HEK293 (cell line): Measurements from ENCODE around the gene ZSCAN22.
A peak's percentile ranks its signal among the peaks of the same experiment; 100 is the strongest.

Experiments
- BCL11B ChIP-seq: fragments of 450-650 bp; formaldehyde crosslinking; IDR thresholded peaks from 2 replicates; pipeline ENCODE4 v1.5.1; 2016; ENCODE audit warnings: low read depth, missing biosample characterization, missing genetic modification characterization
- GFI1B ChIP-seq: fragments of 450-650 bp; formaldehyde crosslinking; IDR thresholded peaks from 2 replicates; pipeline ENCODE4 v1.5.1; 2016; ENCODE audit warnings: missing biosample characterization, missing genetic modification characterization
- GLIS2 ChIP-seq: fragments of 450-650 bp; formaldehyde crosslinking; IDR thresholded peaks from 2 replicates; pipeline ENCODE4 v1.5.1; 2016; ENCODE audit warnings: missing biosample characterization, missing genetic modification characterization
- KLF10 ChIP-seq: fragments of 450-650 bp; IDR thresholded peaks from 2 replicates; pipeline ENCODE4 v1.5.1; 2018; ENCODE audit warnings: missing biosample characterization, mild to moderate bottlenecking, missing genetic modification characterization
- KLF9 ChIP-seq: fragments of 450-650 bp; formaldehyde crosslinking; IDR thresholded peaks from 2 replicates; pipeline ENCODE4 v1.5.1; 2016; ENCODE audit warnings: missing biosample characterization, missing genetic modification characterization, low read depth
- MYNN ChIP-seq: fragments of 450-650 bp; formaldehyde crosslinking; IDR thresholded peaks from 2 replicates; pipeline ENCODE4 v1.5.1; 2016; ENCODE audit warnings: missing biosample characterization, missing genetic modification characterization, borderline replicate concordance
- PRDM2 ChIP-seq: fragments of 450-650 bp; formaldehyde crosslinking; IDR thresholded peaks from 2 replicates; pipeline ENCODE4 v1.5.1; 2016; ENCODE audit warnings: missing biosample characterization, missing genetic modification characterization, borderline replicate concordance
- RBAK ChIP-seq: fragments of 450-650 bp; formaldehyde crosslinking; IDR thresholded peaks from 2 replicates; pipeline ENCODE4 v1.5.1; 2016; ENCODE audit warnings: missing biosample characterization, missing genetic modification characterization
- REPIN1 ChIP-seq: fragments of 450-650 bp; formaldehyde crosslinking; IDR thresholded peaks from 2 replicates; pipeline ENCODE4 v1.5.1; 2017; ENCODE audit warnings: missing biosample characterization, missing genetic modification characterization, low read depth
- SP2 ChIP-seq: fragments of 450-650 bp; formaldehyde crosslinking; IDR thresholded peaks from 2 replicates; pipeline ENCODE4 v1.5.1; 2016; ENCODE audit warnings: missing biosample characterization, missing genetic modification characterization
- ZBTB17 ChIP-seq: fragments of 450-650 bp; formaldehyde crosslinking; IDR thresholded peaks from 2 replicates; pipeline ENCODE4 v1.5.1; 2016; ENCODE audit warnings: missing biosample characterization, missing genetic modification characterization
- ZEB2 ChIP-seq: fragments of 450-650 bp; formaldehyde crosslinking; IDR thresholded peaks from 2 replicates; pipeline ENCODE4 v1.5.1; 2016; ENCODE audit warnings: missing biosample characterization, missing genetic modification characterization
- ZNF114 ChIP-seq: fragments of 450-650 bp; formaldehyde crosslinking; IDR thresholded peaks from 2 replicates; pipeline ENCODE4 v1.5.0; 2017; ENCODE audit warnings: missing biosample characterization, missing genetic modification characterization
- ZNF140 ChIP-seq: fragments of 450-650 bp; formaldehyde crosslinking; IDR thresholded peaks from 2 replicates; pipeline ENCODE4 v1.5.1; 2016; ENCODE audit warnings: missing biosample characterization, missing genetic modification characterization
- ZNF16 ChIP-seq: fragments of 450-650 bp; formaldehyde crosslinking; IDR thresholded peaks from 2 replicates; pipeline ENCODE4 v1.5.1; 2016; ENCODE audit warnings: low read depth, missing biosample characterization, missing genetic modification characterization
- ZNF239 ChIP-seq: fragments of 450-650 bp; formaldehyde crosslinking; IDR thresholded peaks from 2 replicates; pipeline ENCODE4 v1.5.1; 2016; ENCODE audit warnings: missing biosample characterization, missing genetic modification characterization
- ZNF302 ChIP-seq: fragments of 450-650 bp; formaldehyde crosslinking; IDR thresholded peaks from 2 replicates; pipeline ENCODE4 v1.5.1; 2016; ENCODE audit warnings: missing biosample characterization, missing genetic modification characterization, low read depth
- ZNF341 ChIP-seq: fragments of 450-650 bp; formaldehyde crosslinking; IDR thresholded peaks from 2 replicates; pipeline ENCODE4; 2016; ENCODE audit warnings: low read depth, missing biosample characterization, missing genetic modification characterization
- ZNF362 ChIP-seq: fragments of 450-650 bp; formaldehyde crosslinking; IDR thresholded peaks from 2 replicates; pipeline ENCODE4 v1.5.1; 2016; ENCODE audit warnings: missing biosample characterization, missing genetic modification characterization
- ZNF404 ChIP-seq: fragments of 450-650 bp; formaldehyde crosslinking; IDR thresholded peaks from 2 replicates; pipeline ENCODE4 v1.5.1; 2017; ENCODE audit warnings: missing biosample characterization, missing genetic modification characterization
- ZNF423 ChIP-seq: fragments of 450-650 bp; formaldehyde crosslinking; IDR thresholded peaks from 2 replicates; pipeline ENCODE4 v1.5.1; 2016; ENCODE audit warnings: missing biosample characterization, missing genetic modification characterization
- ZNF558 ChIP-seq: fragments of 450-650 bp; formaldehyde crosslinking; IDR thresholded peaks from 2 replicates; pipeline ENCODE4 v1.5.1; 2016; ENCODE audit warnings: missing biosample characterization, missing genetic modification characterization
- ZNF571 ChIP-seq: fragments of 450-650 bp; formaldehyde crosslinking; IDR thresholded peaks from 2 replicates; pipeline ENCODE4 v1.5.0; 2017; ENCODE audit warnings: missing biosample characterization, missing genetic modification characterization
- ZNF596 ChIP-seq: fragments of 450-650 bp; IDR thresholded peaks from 2 replicates; pipeline ENCODE4 v1.5.0; 2018; ENCODE audit warnings: missing biosample characterization, mild to moderate bottlenecking, missing genetic modification characterization, moderate library complexity
- ZNF664 ChIP-seq: fragments of 450-650 bp; formaldehyde crosslinking; IDR thresholded peaks from 2 replicates; pipeline ENCODE4 v1.5.1; 2016; ENCODE audit warnings: missing biosample characterization, missing genetic modification characterization
- ZNF777 ChIP-seq: fragments of 450-650 bp; formaldehyde crosslinking; IDR thresholded peaks from 2 replicates; pipeline ENCODE4 v1.5.1; 2017; ENCODE audit warnings: missing biosample characterization, missing genetic modification characterization, borderline replicate concordance
- ZNF785 ChIP-seq: fragments of 450-650 bp; formaldehyde crosslinking; IDR thresholded peaks from 2 replicates; pipeline ENCODE4 v1.5.1; 2016; ENCODE audit warnings: missing biosample characterization, missing genetic modification characterization
- ZNF843 ChIP-seq: fragments of 450-650 bp; formaldehyde crosslinking; IDR thresholded peaks from 2 replicates; pipeline ENCODE4 v1.5.1; 2016; ENCODE audit warnings: missing biosample characterization, missing genetic modification characterization
- TF ChIP-seq, protein P1 (sequence below): fragments of 450-650 bp; formaldehyde crosslinking; IDR thresholded peaks from 2 replicates; pipeline ENCODE4 v1.5.1; 2017; ENCODE audit warnings: missing biosample characterization, missing genetic modification characterization
- TF ChIP-seq, protein P2 (sequence below): fragments of 450-650 bp; formaldehyde crosslinking; IDR thresholded peaks from 2 replicates; pipeline ENCODE4 v1.5.1; 2016; ENCODE audit warnings: missing biosample characterization, missing genetic modification characterization

The ZSCAN22 gene

DNA sequence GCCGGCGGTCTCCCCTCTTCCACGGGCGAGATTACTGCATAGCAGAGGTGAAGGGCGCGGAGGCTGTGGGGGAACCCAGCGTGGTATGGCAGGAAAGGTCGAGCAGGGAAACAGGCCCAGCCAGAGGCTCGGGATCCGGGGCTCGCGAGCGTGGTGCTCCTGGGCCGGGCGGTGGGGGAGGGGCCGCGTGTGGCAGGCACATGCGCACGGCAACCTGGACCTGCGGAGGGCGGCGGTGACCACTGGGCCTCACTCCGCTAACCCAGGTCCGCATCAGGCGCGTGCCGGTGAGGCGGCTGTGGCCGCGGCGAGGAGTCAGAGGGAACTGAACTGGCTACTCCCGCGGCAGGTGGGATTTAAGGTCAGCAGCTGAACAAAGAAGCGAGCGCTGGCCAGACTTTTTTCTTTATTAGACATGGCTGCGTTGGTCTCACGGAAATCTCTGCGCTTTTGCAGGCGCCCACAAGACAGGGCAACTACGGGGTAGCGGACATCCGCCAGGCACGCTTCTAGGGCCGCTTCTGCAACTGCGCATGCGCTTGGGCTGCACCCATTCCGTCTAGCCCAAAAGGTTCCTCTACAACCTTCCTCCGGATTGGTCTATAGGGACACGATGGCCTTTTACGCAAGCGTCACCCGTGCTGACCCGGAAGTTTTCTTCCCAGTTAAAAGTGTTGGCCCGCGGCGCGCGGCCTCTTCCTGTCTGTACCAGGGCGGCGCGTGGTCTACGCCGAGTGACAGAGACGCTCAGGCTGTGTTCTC, 60.0 kb downstream of the ZSCAN22 start, which contains the start of gene RPS5 (continued):
- TF ChIP-seq PRDM2 (tag by site-specific recombination) (no peak), ZNF777 (tag by site-specific recombination) (no peak), ZNF843 (tag by site-specific recombination) (peak; percentile 52; the same call in 1 of the 2 replicates), ZNF571 (tag by site-specific recombination) (no peak), ZNF558 (tag by site-specific recombination) (no peak), GLIS2 (no peak), RBAK (tag by site-specific recombination) (no peak), KLF10 (tag by site-specific recombination) (0 out of 2 replicates have a peak, but pooled peaks have one; percentile 15), ZNF341 (tag by site-specific recombination) (peak; percentile 48), ZNF596 (tag by site-specific recombination) (no peak), SP2 (tag by site-specific recombination) (peak; percentile 88), BCL11B (peak; percentile 76), ZNF302 (tag by site-specific recombination) (no peak), ZBTB17 (tag by site-specific recombination) (peak; percentile 83), ZNF362 (tag by site-specific recombination) (peak; percentile 57; the same call in 1 of the 2 replicates), MYNN (no peak; the same call in 1 of the 2 replicates), ZNF664 (tag by site-specific recombination) (no peak), ZNF140 (no peak), ZNF239 (tag by site-specific recombination) (no peak), ZNF16 (tag by site-specific recombination) (no peak), ZNF114 (tag by site-specific recombination) (no peak), ZNF785 (peak; percentile 17; the same call in 1 of the 2 replicates), ZNF404 (no peak), ZNF423 (tag by site-specific recombination) (no peak), REPIN1 (no peak), KLF9 (tag by site-specific recombination) (peak; percentile 59), GFI1B (no peak; the same call in 1 of the 2 replicates), ZEB2 (0 out of 2 replicates have a peak, but pooled peaks have one; percentile 79)
- TF ChIP-seq, protein P1, sequence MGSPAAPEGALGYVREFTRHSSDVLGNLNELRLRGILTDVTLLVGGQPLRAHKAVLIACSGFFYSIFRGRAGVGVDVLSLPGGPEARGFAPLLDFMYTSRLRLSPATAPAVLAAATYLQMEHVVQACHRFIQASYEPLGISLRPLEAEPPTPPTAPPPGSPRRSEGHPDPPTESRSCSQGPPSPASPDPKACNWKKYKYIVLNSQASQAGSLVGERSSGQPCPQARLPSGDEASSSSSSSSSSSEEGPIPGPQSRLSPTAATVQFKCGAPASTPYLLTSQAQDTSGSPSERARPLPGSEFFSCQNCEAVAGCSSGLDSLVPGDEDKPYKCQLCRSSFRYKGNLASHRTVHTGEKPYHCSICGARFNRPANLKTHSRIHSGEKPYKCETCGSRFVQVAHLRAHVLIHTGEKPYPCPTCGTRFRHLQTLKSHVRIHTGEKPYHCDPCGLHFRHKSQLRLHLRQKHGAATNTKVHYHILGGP (tag by site-specific recombination) = no peak
- TF ChIP-seq, protein P2, sequence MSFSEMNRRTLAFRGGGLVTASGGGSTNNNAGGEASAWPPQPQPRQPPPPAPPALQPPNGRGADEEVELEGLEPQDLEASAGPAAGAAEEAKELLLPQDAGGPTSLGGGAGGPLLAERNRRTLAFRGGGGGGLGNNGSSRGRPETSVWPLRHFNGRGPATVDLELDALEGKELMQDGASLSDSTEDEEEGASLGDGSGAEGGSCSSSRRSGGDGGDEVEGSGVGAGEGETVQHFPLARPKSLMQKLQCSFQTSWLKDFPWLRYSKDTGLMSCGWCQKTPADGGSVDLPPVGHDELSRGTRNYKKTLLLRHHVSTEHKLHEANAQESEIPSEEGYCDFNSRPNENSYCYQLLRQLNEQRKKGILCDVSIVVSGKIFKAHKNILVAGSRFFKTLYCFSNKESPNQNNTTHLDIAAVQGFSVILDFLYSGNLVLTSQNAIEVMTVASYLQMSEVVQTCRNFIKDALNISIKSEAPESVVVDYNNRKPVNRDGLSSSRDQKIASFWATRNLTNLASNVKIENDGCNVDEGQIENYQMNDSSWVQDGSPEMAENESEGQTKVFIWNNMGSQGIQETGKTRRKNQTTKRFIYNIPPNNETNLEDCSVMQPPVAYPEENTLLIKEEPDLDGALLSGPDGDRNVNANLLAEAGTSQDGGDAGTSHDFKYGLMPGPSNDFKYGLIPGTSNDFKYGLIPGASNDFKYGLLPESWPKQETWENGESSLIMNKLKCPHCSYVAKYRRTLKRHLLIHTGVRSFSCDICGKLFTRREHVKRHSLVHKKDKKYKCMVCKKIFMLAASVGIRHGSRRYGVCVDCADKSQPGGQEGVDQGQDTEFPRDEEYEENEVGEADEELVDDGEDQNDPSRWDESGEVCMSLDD (tag by site-specific recombination) = peak; percentile 75
